Measurements from ENCODE around the gene GPX4.
A peak's percentile ranks its signal among the peaks of the same experiment; 100 is the strongest.
"Not testable (repeated sequence)": the region's sequence is repeated elsewhere in the genome, so short reads cannot be mapped to it uniquely, and the experiment has no call there.

Gene GPX4

GRCh38 chr19:1128106-1128505 lies 24.3 kb downstream of the GPX4 start:
- no peaks in the 10 kb centered on the region for H4K20me1 ChIP-seq (ENCODE audit: insufficient read depth)
- no peaks in the 10 kb centered on the region for H3K27me3 ChIP-seq (ENCODE audit: insufficient read depth, low read depth)
- no peaks in the 10 kb centered on the region for H3K36me3 ChIP-seq (ENCODE audit: insufficient read depth)
- no peaks in the 10 kb centered on the region for H3K79me2 ChIP-seq (ENCODE audit: insufficient read depth, low read depth)
- no peak overlapping the region for H3K9ac ChIP-seq
- H3K4me3 ChIP-seq (IDR thresholded peaks at IDR 0.05; ENCODE audit: insufficient read depth, low read depth, low read length) = no peak overlapping the region
- no peak for TF ChIP-seq CTCF (conservative IDR thresholded peaks at IDR 0.05; ENCODE audit: low read depth, low read length)
- H3K4me2 ChIP-seq = no peak overlapping the region
- H2AFZ ChIP-seq (ENCODE audit: low read depth) = no peak overlapping the region
- H3K4me1 ChIP-seq (ENCODE audit: low read depth, poor library complexity, severe bottlenecking) = peaks cover 6% of the 10 kb centered on the region
- H3K27ac ChIP-seq = no peak overlapping the region

GRCh38 chr19:1129084-1129483 lies 25.3 kb downstream of the GPX4 start:
- H2AFZ ChIP-seq (ENCODE audit: low read depth); H3K27me3 ChIP-seq (ENCODE audit: insufficient read depth, low read depth); H3K4me2 ChIP-seq; H3K9ac ChIP-seq; H3K79me2 ChIP-seq (ENCODE audit: insufficient read depth, low read depth); H4K20me1 ChIP-seq (ENCODE audit: insufficient read depth); H3K36me3 ChIP-seq (ENCODE audit: insufficient read depth); H3K4me3 ChIP-seq (IDR thresholded peaks at IDR 0.05; ENCODE audit: insufficient read depth, low read depth, low read length); H3K27ac ChIP-seq; H3K4me1 ChIP-seq (ENCODE audit: low read depth, poor library complexity, severe bottlenecking): not testable (repeated sequence)

- no peaks in the 10 kb centered on the region for H3K27me3 ChIP-seq (ENCODE audit: insufficient read depth, low read depth)
- TF ChIP-seq CTCF (conservative IDR thresholded peaks at IDR 0.05; ENCODE audit: low read depth, low read length) = no peak
- H3K27ac ChIP-seq = no peak overlapping the region
- no peaks in the 10 kb centered on the region for H3K36me3 ChIP-seq (ENCODE audit: insufficient read depth)
- no peak overlapping the region for H3K4me3 ChIP-seq (IDR thresholded peaks at IDR 0.05; ENCODE audit: insufficient read depth, low read depth, low read length)
- no peaks in the 10 kb centered on the region for H3K79me2 ChIP-seq (ENCODE audit: insufficient read depth, low read depth)
- H3K4me2 ChIP-seq = no peak overlapping the region
- no peaks in the 10 kb centered on the region for H4K20me1 ChIP-seq (ENCODE audit: insufficient read depth)
- H2AFZ ChIP-seq (ENCODE audit: low read depth) = no peak overlapping the region
- H3K4me1 ChIP-seq (ENCODE audit: low read depth, poor library complexity, severe bottlenecking) = peaks cover 6% of the 10 kb centered on the region
- no peak overlapping the region for H3K9ac ChIP-seq
Observed at GRCh38 chr19:1129535-1129934, 25.7 kb downstream of the GPX4 start.

- Histone ChIP-seq H3K27me3 (ENCODE audit: insufficient read depth, low read depth) (no peaks in the 10 kb centered on the region), H3K27ac (no peak overlapping the region), H3K79me2 (ENCODE audit: insufficient read depth, low read depth) (no peaks in the 10 kb centered on the region), H2AFZ (ENCODE audit: low read depth) (no peak overlapping the region), H3K4me1 (ENCODE audit: low read depth, poor library complexity, severe bottlenecking) (peaks cover 6% of the 10 kb centered on the region), H3K4me2 (peak overlapping the region; percentile 92), H3K36me3 (ENCODE audit: insufficient read depth) (no peaks in the 10 kb centered on the region), H3K9ac (peak overlapping the region; percentile 68; the same call in 1 of the 2 replicates), H4K20me1 (ENCODE audit: insufficient read depth) (no peaks in the 10 kb centered on the region), H3K4me3 (IDR thresholded peaks at IDR 0.05; ENCODE audit: insufficient read depth, low read depth, low read length) (no peak overlapping the region)
- no peak for TF ChIP-seq CTCF (conservative IDR thresholded peaks at IDR 0.05; ENCODE audit: low read depth, low read length)
Observed at GRCh38 chr19:1130771-1131717, 27.2 kb downstream of the GPX4 start.

All from KMS-11 (cell line).